ENCODE data around the gene SLC23A1. TPM values are rescaled to one million over a fixed set of nuclear protein-coding genes. Genes with fewer than 3 reads are reported as not detected.

SLC23A1 gene
- total RNA-seq, 2 donors from 2014 or later: 5.0 to 7.0 TPM

GRCh38 chr5:139378941-139379361 is 4.1 kb downstream of the SLC23A1 start:
- no peak for TF ChIP-seq CTCF (IDR thresholded peaks at IDR 0.05)
- intact Hi-C loops (cut with DNase I): no loop called here
- H3K27me3 ChIP-seq: no peaks in the 10 kb centered on the region
- no peak overlapping the region for H3K27ac ChIP-seq
- no peaks in the 10 kb centered on the region for H3K36me3 ChIP-seq
- DNase-seq: no peak
- no peak overlapping the region for H3K4me3 ChIP-seq
- peaks cover under 1% of the 10 kb centered on the region for H3K4me1 ChIP-seq
- H3K9me3 ChIP-seq: no peaks in the 10 kb centered on the region
- no peak overlapping the region for H3K9ac ChIP-seq (ENCODE audit: low read depth in 2 of 2, low read length in 2 of 2)

GRCh38 chr5:139378101-139378825 is 4.8 kb downstream of the SLC23A1 start:
- H3K36me3 ChIP-seq: no peaks in the 10 kb centered on the region
- H3K4me3 ChIP-seq: no peak overlapping the region
- H3K27me3 ChIP-seq: no peaks in the 10 kb centered on the region
- no peak overlapping the region for H3K27ac ChIP-seq
- H3K4me1 ChIP-seq: peaks cover 7% of the 10 kb centered on the region
- no peak for TF ChIP-seq CTCF (IDR thresholded peaks at IDR 0.05)
- no peaks in the 10 kb centered on the region for H3K9me3 ChIP-seq
- DNase-seq: no peak
- H3K9ac ChIP-seq (ENCODE audit: low read depth in 2 of 2, low read length in 2 of 2): no peak overlapping the region
- intact Hi-C loops (cut with DNase I): no loop called here

- intact Hi-C loops (cut with DNase I): no loop called here
- Histone ChIP-seq H3K27ac (no peak overlapping the region), H3K9me3 (no peaks in the 10 kb centered on the region), H3K4me3 (no peak overlapping the region), H3K9ac (ENCODE audit: low read depth in 2 of 2, low read length in 2 of 2) (no peak overlapping the region), H3K4me1 (peaks cover 7% of the 10 kb centered on the region), H3K27me3 (no peaks in the 10 kb centered on the region), H3K36me3 (no peaks in the 10 kb centered on the region)
- no peak for TF ChIP-seq CTCF (IDR thresholded peaks at IDR 0.05)
- no peak for DNase-seq
Measured at GRCh38 chr5:139377226-139377625, 5.9 kb downstream of the SLC23A1 start.

- no peak for TF ChIP-seq CTCF (IDR thresholded peaks at IDR 0.05)
- H3K4me3 ChIP-seq: no peak overlapping the region
- intact Hi-C loops (cut with DNase I): no loop called here
Measured at GRCh38 chr5:139376364-139376763, 6.7 kb downstream of the SLC23A1 start.

GRCh38 chr5:139374909-139375308 is 8.2 kb downstream of the SLC23A1 start:
- H3K27ac ChIP-seq: no peak overlapping the region
- no peak for DNase-seq

More at GRCh38 chr5:139376364-139376763, 6.7 kb downstream of the SLC23A1 start:
- no peak for DNase-seq
- Histone ChIP-seq H3K9ac (ENCODE audit: low read depth in 2 of 2, low read length in 2 of 2) (no peak overlapping the region), H3K27ac (no peak overlapping the region), H3K9me3 (no peaks in the 10 kb centered on the region), H3K4me1 (peaks cover 7% of the 10 kb centered on the region), H3K27me3 (no peaks in the 10 kb centered on the region), H3K36me3 (no peaks in the 10 kb centered on the region)

More at GRCh38 chr5:139374909-139375308, 8.2 kb downstream of the SLC23A1 start:
- TF ChIP-seq CTCF (IDR thresholded peaks at IDR 0.05): no peak
- intact Hi-C loops (cut with DNase I): no loop called here
- Histone ChIP-seq H3K27me3 (no peaks in the 10 kb centered on the region), H3K9ac (ENCODE audit: low read depth in 2 of 2, low read length in 2 of 2) (no peak overlapping the region), H3K9me3 (no peaks in the 10 kb centered on the region), H3K36me3 (no peaks in the 10 kb centered on the region), H3K4me1 (peaks cover 7% of the 10 kb centered on the region), H3K4me3 (no peak overlapping the region)
